ENCODE data around the gene CNTN1.

Gene CNTN1

GRCh38 chr12:40691913-40692764 lies at the start of gene CNTN1:
Gene CNTN1, plus strand, starts transcription at chr12:40692439.
- no peak for TF ChIP-seq CTCF (IDR thresholded peaks at IDR 0.05; ENCODE audit: insufficient read depth, low read depth, low read length, missing control alignments)
- H3K4me3 ChIP-seq (ENCODE audit: low read depth, low read length) = no peak within 1 kb of the TSS
- DNase-seq (ENCODE audit: low read depth) = peak; percentile 30

DNA sequence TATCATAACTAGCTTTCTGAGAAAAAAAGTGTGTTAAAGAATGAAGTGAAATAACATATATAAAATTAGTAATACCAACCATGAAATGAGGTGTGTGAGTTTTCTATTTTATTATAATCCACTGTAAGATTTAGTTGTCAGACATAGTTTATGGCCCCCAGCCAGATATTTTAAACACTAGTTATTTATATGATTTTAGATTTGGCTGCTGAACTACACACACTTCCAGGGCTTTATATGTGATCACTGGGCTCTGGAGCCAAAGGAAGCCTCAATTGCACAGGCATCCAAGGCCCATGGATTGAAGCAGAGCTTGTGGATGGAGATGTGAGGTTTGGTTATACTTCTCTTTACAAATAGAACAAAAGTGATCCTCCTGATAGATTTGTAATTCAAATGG lies 48.7 kb upstream of the CNTN1 start:
- no peak for DNase-seq (ENCODE audit: low read depth)
- TF ChIP-seq CTCF (IDR thresholded peaks at IDR 0.05; ENCODE audit: insufficient read depth, low read depth, low read length, missing control alignments) = no peak
- H3K4me3 ChIP-seq (ENCODE audit: low read depth, low read length) = no peak overlapping the region

DNA sequence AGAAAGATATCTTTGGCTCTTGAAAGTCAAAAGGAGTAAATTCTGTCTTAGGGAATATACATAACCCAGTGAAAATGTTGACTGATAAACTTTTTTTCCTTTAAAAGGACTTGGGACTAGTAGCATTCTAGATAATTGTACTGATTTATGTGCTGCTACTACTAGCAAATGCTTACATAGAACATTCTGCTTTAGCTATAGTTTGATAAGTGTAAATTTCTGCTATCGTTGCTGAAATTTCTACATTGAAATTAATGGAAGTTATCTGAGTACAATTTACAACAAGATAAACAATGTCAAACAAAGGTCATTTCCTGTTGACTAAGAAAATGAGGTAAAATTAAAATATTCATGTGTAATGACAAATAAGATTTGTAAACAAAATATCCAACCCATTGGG lies 48.3 kb upstream of the CNTN1 start:
- DNase-seq (ENCODE audit: low read depth) = no peak
- no peak overlapping the region for H3K4me3 ChIP-seq (ENCODE audit: low read depth, low read length)
- TF ChIP-seq CTCF (IDR thresholded peaks at IDR 0.05; ENCODE audit: insufficient read depth, low read depth, low read length, missing control alignments) = no peak

- no peak overlapping the region for H3K4me3 ChIP-seq (ENCODE audit: low read depth, low read length)
- no peak for TF ChIP-seq CTCF (IDR thresholded peaks at IDR 0.05; ENCODE audit: insufficient read depth, low read depth, low read length, missing control alignments)
- DNase-seq (ENCODE audit: low read depth) = no peak
These were observed 47.5 kb upstream of the CNTN1 start for GRCh38 chr12:40644708-40645107.

GRCh38 chr12:40645361-40645760 lies 46.9 kb upstream of the CNTN1 start:
- no peak for DNase-seq (ENCODE audit: low read depth)
- TF ChIP-seq CTCF (IDR thresholded peaks at IDR 0.05; ENCODE audit: insufficient read depth, low read depth, low read length, missing control alignments) = no peak

DNA sequence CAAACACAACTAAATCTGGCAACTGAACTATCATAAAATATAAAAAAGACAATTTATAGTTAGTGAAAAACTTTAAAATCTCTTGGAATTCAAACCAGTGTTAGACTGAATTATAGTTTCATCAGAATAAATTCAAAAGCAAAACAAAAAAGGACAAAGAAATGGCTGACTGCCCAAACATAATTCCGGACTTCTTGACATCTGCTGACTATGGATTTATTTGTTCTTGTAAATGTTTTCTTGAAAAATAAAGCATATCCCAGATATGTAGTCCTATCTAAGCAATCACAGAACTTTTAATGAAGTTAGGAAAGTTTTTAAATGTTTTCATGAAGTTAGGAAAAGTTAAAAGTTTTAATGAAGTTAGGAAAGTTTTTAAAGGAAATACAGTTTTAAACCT lies 45.8 kb upstream of the CNTN1 start:
- no peak overlapping the region for H3K4me3 ChIP-seq (ENCODE audit: low read depth, low read length)
- DNase-seq (ENCODE audit: low read depth) = no peak
- TF ChIP-seq CTCF (IDR thresholded peaks at IDR 0.05; ENCODE audit: insufficient read depth, low read depth, low read length, missing control alignments) = no peak

More at GRCh38 chr12:40645361-40645760, 46.9 kb upstream of the CNTN1 start:
- no peak overlapping the region for H3K4me3 ChIP-seq (ENCODE audit: low read depth, low read length)

DNA sequence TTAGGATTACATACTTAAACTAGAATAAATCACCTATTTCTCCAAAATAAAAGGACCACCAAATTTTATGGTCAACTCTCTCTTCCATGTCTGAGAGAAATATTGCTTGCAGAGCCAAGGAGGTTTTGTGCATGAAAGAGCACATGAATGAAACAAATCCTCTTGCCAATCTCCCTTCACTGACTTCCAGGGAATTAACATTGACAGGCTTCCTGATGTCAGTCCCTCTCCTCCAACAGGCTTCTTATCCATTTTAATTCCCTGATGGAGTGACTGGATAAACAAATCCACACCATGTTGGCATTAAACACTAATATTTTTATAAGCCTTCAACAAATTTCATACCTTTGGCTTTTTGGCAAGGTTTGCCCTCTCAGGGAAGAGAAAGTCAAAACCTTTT lies 45.3 kb upstream of the CNTN1 start:
- no peak for TF ChIP-seq CTCF (IDR thresholded peaks at IDR 0.05; ENCODE audit: insufficient read depth, low read depth, low read length, missing control alignments)
- H3K4me3 ChIP-seq (ENCODE audit: low read depth, low read length) = no peak overlapping the region
- DNase-seq (ENCODE audit: low read depth) = no peak
